ACC112 (cell line): Measurements from ENCODE around the gene MDH1B.

ENCODE experiments used
- H2AFZ ChIP-seq: fragments of 200-600 bp; sonication (generic); one replicate; pipeline ENCODE4 v1.6.0; 2017; ENCODE audit warnings: antibody characterized with exemption, low read length; ENCODE audit not compliant: unreplicated experiment
- H3K27ac ChIP-seq: fragments of 200-600 bp; sonication (generic); 2 replicates; pipeline ENCODE4 v1.5.1; 2014; ENCODE audit warnings: low read depth, mild to moderate bottlenecking, antibody characterized with exemption, low read length, moderate library complexity
- H3K27me3 ChIP-seq: fragments of 200-600 bp; sonication (generic); 2 replicates; pipeline ENCODE4 v1.6.1; 2014; ENCODE audit warnings: mild to moderate bottlenecking, antibody characterized with exemption, low read length, moderate library complexity, mixed read lengths; ENCODE audit not compliant: insufficient read depth
- H3K36me3 ChIP-seq: fragments of 200-600 bp; sonication (generic); 2 replicates; pipeline ENCODE4 v1.6.1; 2016; ENCODE audit warnings: mild to moderate bottlenecking, antibody characterized with exemption, low read length, moderate library complexity, mixed read lengths; ENCODE audit not compliant: insufficient read depth
- H3K4me1 ChIP-seq: fragments of 200-600 bp; sonication (generic); one replicate; pipeline ENCODE4 v1.6.1; 2016; ENCODE audit warnings: low read length, mixed read lengths; ENCODE audit not compliant: insufficient read depth, unreplicated experiment, control insufficient read depth
- H3K4me3 ChIP-seq: fragments of 200-600 bp; sonication (generic); 2 replicates; pipeline ENCODE4 v1.5.1; 2014; ENCODE audit warnings: mild to moderate bottlenecking, low read depth, low read length
- H3K79me2 ChIP-seq: fragments of 200-600 bp; sonication (generic); one replicate; pipeline ENCODE4 v1.6.0; 2016; ENCODE audit warnings: low read length; ENCODE audit not compliant: control insufficient read depth, unreplicated experiment, insufficient read depth

The MDH1B gene

GRCh38 chr2:206799083-206799482 is 34.0 kb upstream of the MDH1B start:
- Histone ChIP-seq H3K36me3 (no peaks in the 10 kb centered on the region), H3K27me3 (no peaks in the 10 kb centered on the region), H2AFZ (no peak overlapping the region), H3K4me3 (no peak overlapping the region), H3K79me2 (no peaks in the 10 kb centered on the region), H3K4me1 (peaks cover 8% of the 10 kb centered on the region), H3K27ac (no peak overlapping the region)

GRCh38 chr2:206798000-206798399 is 32.9 kb upstream of the MDH1B start:
- Histone ChIP-seq H3K79me2 (no peaks in the 10 kb centered on the region), H3K27ac (no peak overlapping the region), H3K36me3 (0 out of 2 replicates have a peak, but pooled peaks cover 4% of the 10 kb centered on the region), H3K4me3 (no peak overlapping the region), H3K27me3 (no peaks in the 10 kb centered on the region), H3K4me1 (peaks cover 8% of the 10 kb centered on the region), H2AFZ (no peak overlapping the region)

- H3K79me2 ChIP-seq, result no peaks in the 10 kb centered on the region
- H3K27me3 ChIP-seq, result no peaks in the 10 kb centered on the region
- 0 out of 2 replicates have a peak, but pooled peaks cover 4% of the 10 kb centered on the region for H3K36me3 ChIP-seq
- H3K27ac ChIP-seq, result no peak overlapping the region
- no peak overlapping the region for H3K4me3 ChIP-seq
- H2AFZ ChIP-seq, result no peak overlapping the region
- peaks cover 8% of the 10 kb centered on the region for H3K4me1 ChIP-seq
Measured at GRCh38 chr2:206797376-206797775, 32.2 kb upstream of the MDH1B start.

- Histone ChIP-seq H3K27ac (no peak overlapping the region), H3K4me3 (no peak overlapping the region), H2AFZ (no peak overlapping the region), H3K27me3 (no peaks in the 10 kb centered on the region), H3K79me2 (no peaks in the 10 kb centered on the region), H3K4me1 (no peaks in the 10 kb centered on the region), H3K36me3 (peaks cover 13% of the 10 kb centered on the region)
Measured at GRCh38 chr2:206792645-206793044, 27.5 kb upstream of the MDH1B start.

- H3K36me3 ChIP-seq, result peaks cover 21% of the 10 kb centered on the region
- H3K79me2 ChIP-seq, result no peaks in the 10 kb centered on the region
- H3K27ac ChIP-seq, result no peak overlapping the region
- H3K27me3 ChIP-seq, result no peaks in the 10 kb centered on the region
- no peaks in the 10 kb centered on the region for H3K4me1 ChIP-seq
- no peak overlapping the region for H2AFZ ChIP-seq
- no peak overlapping the region for H3K4me3 ChIP-seq
Measured at GRCh38 chr2:206790311-206790935, 25.3 kb upstream of the MDH1B start.

- Histone ChIP-seq H3K27me3 (no peaks in the 10 kb centered on the region), H3K4me3 (no peak overlapping the region), H3K79me2 (peaks cover 4% of the 10 kb centered on the region), H3K27ac (no peak overlapping the region), H3K4me1 (no peaks in the 10 kb centered on the region), H2AFZ (no peak overlapping the region), H3K36me3 (peaks cover 20% of the 10 kb centered on the region)
Measured at GRCh38 chr2:206784559-206785353, 19.6 kb upstream of the MDH1B start.

- peaks cover 4% of the 10 kb centered on the region for H3K79me2 ChIP-seq
- no peaks in the 10 kb centered on the region for H3K27me3 ChIP-seq
- H3K27ac ChIP-seq, result no peak overlapping the region
- H2AFZ ChIP-seq, result no peak overlapping the region
- peaks cover 30% of the 10 kb centered on the region for H3K36me3 ChIP-seq
- H3K4me3 ChIP-seq, result no peak overlapping the region
- H3K4me1 ChIP-seq, result no peaks in the 10 kb centered on the region
Measured at GRCh38 chr2:206783718-206784117, 18.6 kb upstream of the MDH1B start.

- no peak overlapping the region for H2AFZ ChIP-seq
- H3K36me3 ChIP-seq, result peaks cover 53% of the 10 kb centered on the region
- no peaks in the 10 kb centered on the region for H3K27me3 ChIP-seq
- H3K79me2 ChIP-seq, result peaks cover 23% of the 10 kb centered on the region
- no peak overlapping the region for H3K4me3 ChIP-seq
- H3K27ac ChIP-seq, result no peak overlapping the region
- H3K4me1 ChIP-seq, result no peaks in the 10 kb centered on the region
Measured at GRCh38 chr2:206780671-206781070, 15.5 kb upstream of the MDH1B start.

GRCh38 chr2:206776432-206776831 is 11.3 kb upstream of the MDH1B start:
- Histone ChIP-seq H3K36me3 (peaks cover 88% of the 10 kb centered on the region), H3K4me1 (no peaks in the 10 kb centered on the region), H3K4me3 (no peak overlapping the region), H3K27me3 (no peaks in the 10 kb centered on the region), H3K27ac (no peak overlapping the region), H2AFZ (no peak overlapping the region), H3K79me2 (peaks cover 19% of the 10 kb centered on the region)

- H3K27me3 ChIP-seq, result no peaks in the 10 kb centered on the region
- H3K4me1 ChIP-seq, result no peaks in the 10 kb centered on the region
- H2AFZ ChIP-seq, result no peak overlapping the region
- H3K27ac ChIP-seq, result no peak overlapping the region
- peaks cover 84% of the 10 kb centered on the region for H3K36me3 ChIP-seq
- no peak overlapping the region for H3K4me3 ChIP-seq
- peaks cover 19% of the 10 kb centered on the region for H3K79me2 ChIP-seq
Measured at GRCh38 chr2:206774871-206775270, 9.7 kb upstream of the MDH1B start.
